ENCODE measurements around the gene FDXACB1.
"Not testable (repeated sequence)": the region's sequence is repeated elsewhere in the genome, so short reads cannot be mapped to it uniquely, and the experiment has no call there.

The FDXACB1 gene

GRCh38 chr11:111908639-111909305 lies 29.8 kb upstream of the FDXACB1 start:
- no peak overlapping the region for H3K27ac ChIP-seq
- no peak for TF ChIP-seq CTCF (IDR thresholded peaks at IDR 0.05)
- TF ChIP-seq ZFX (IDR thresholded peaks at IDR 0.05; ENCODE audit: borderline replicate concordance): no peak

- TF ChIP-seq CTCF (IDR thresholded peaks at IDR 0.05): no peak
- TF ChIP-seq ZFX (IDR thresholded peaks at IDR 0.05; ENCODE audit: borderline replicate concordance): no peak
- no peak overlapping the region for H3K27ac ChIP-seq
Observed at GRCh38 chr11:111906680-111907079, 27.7 kb upstream of the FDXACB1 start.

- TF ChIP-seq ZFX (IDR thresholded peaks at IDR 0.05; ENCODE audit: borderline replicate concordance): no peak
- TF ChIP-seq CTCF (IDR thresholded peaks at IDR 0.05): no peak
- no peak overlapping the region for H3K27ac ChIP-seq
Observed at GRCh38 chr11:111905411-111905810, 26.4 kb upstream of the FDXACB1 start.

- H3K27ac ChIP-seq: no peak overlapping the region
- TF ChIP-seq ZFX (IDR thresholded peaks at IDR 0.05; ENCODE audit: borderline replicate concordance) (no peak), CTCF (IDR thresholded peaks at IDR 0.05) (no peak)
Observed at GRCh38 chr11:111886844-111887243, 7.9 kb upstream of the FDXACB1 start.

GRCh38 chr11:111886032-111886431 lies 7.1 kb upstream of the FDXACB1 start:
- no peak for TF ChIP-seq ZFX (IDR thresholded peaks at IDR 0.05; ENCODE audit: borderline replicate concordance)
- no peak for TF ChIP-seq CTCF (IDR thresholded peaks at IDR 0.05)
- H3K27ac ChIP-seq: no peak overlapping the region

- H3K27ac ChIP-seq: not testable (repeated sequence)
Observed at GRCh38 chr11:111885053-111885452, 6.1 kb upstream of the FDXACB1 start.

GRCh38 chr11:111882202-111882601 lies 3.2 kb upstream of the FDXACB1 start:
- H3K27ac ChIP-seq: no peak overlapping the region
- TF ChIP-seq ZFX (IDR thresholded peaks at IDR 0.05; ENCODE audit: borderline replicate concordance) (no peak), CTCF (IDR thresholded peaks at IDR 0.05) (no peak)

GRCh38 chr11:111879637-111879960 lies 634 bp upstream of the FDXACB1 start:
- peak overlapping the region; percentile 98 for H3K27ac ChIP-seq
- TF ChIP-seq ZFX (IDR thresholded peaks at IDR 0.05; ENCODE audit: borderline replicate concordance) (no peak), CTCF (IDR thresholded peaks at IDR 0.05) (no peak)

Measured in 22Rv1 (cell line).